Measurements from ENCODE around the gene TNFRSF6B.

Gene TNFRSF6B

DNA sequence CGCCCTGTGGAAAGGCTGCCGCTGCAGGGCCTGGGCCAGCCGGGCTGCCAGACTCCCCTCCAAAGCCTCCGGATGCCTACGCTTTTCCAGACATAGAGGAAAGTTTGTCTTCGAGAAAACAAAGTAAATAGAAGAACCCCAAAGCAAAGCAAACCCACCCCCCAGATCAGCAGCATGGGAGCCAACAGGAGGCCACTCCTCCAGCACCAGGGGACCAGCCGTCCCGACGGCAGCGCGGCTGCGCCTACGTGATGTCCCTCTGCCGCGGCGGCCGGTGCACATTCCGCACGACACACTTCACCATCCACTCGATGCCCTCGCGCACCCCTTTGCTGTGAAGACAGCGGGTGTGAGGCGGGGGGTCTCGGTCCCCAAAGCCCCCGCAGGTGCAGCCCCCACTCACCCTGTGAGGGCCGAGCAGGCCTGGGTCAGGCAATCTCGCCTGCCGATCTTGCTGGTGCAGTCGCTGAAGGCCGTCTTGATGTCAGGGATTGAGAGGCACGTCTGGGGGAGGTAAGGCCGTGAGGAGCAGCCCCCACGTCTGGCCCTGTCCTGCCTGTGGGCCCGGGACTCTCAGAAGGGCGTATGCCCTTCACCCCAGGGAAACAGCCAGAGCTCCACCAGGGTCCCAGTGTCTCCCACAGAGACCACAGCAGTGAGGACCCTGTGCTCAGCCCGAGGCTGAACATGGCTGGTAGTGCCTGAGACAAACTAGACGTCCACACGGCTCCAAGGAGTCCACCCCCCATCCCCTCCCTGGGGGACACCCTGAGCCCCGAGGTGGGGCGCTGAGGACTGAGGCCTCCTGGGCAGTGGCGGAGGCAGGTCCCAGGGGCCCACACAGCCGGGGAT, 4.0 kb downstream of the TNFRSF6B start:
- peak; percentile 7 for DNase-seq (ENCODE audit: extremely low spot score)
- TF ChIP-seq TARDBP (IDR thresholded peaks at IDR 0.05) (no peak), ARNT (IDR thresholded peaks at IDR 0.05) (no peak), ZNF384 (IDR thresholded peaks at IDR 0.05) (no peak), FOXK2 (IDR thresholded peaks at IDR 0.05) (no peak), NFRKB (IDR thresholded peaks at IDR 0.05) (no peak), LEF1 (IDR thresholded peaks at IDR 0.05; ENCODE audit: borderline replicate concordance) (no peak), BHLHE40 (IDR thresholded peaks at IDR 0.05; ENCODE audit: borderline replicate concordance) (no peak), FOXA1 (IDR thresholded peaks at IDR 0.05) (no peak), ELF4 (IDR thresholded peaks at IDR 0.05) (no peak), HDGF (IDR thresholded peaks at IDR 0.05; ENCODE audit: borderline replicate concordance) (no peak), SP1 (IDR thresholded peaks at IDR 0.05) (no peak), L3MBTL2 (conservative IDR thresholded peaks at IDR 0.05) (no peak), SUZ12 (IDR thresholded peaks at IDR 0.05) (no peak), CTBP1 (IDR thresholded peaks at IDR 0.05; ENCODE audit: borderline replicate concordance) (no peak), FOXM1 (IDR thresholded peaks at IDR 0.05; ENCODE audit: borderline replicate concordance) (no peak)
- TF ChIP-seq, protein P1, sequence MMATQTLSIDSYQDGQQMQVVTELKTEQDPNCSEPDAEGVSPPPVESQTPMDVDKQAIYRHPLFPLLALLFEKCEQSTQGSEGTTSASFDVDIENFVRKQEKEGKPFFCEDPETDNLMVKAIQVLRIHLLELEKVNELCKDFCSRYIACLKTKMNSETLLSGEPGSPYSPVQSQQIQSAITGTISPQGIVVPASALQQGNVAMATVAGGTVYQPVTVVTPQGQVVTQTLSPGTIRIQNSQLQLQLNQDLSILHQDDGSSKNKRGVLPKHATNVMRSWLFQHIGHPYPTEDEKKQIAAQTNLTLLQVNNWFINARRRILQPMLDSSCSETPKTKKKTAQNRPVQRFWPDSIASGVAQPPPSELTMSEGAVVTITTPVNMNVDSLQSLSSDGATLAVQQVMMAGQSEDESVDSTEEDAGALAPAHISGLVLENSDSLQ (IDR thresholded peaks at IDR 0.05) = no peak
- CTCF ChIA-PET = no interaction called here
- POLR2A ChIA-PET = interaction anchor here (1.0 kb wide), 1 partner anchor 47 kb away, joined by 3 read pairs; the partner anchor contains the start of gene STMN3

DNA sequence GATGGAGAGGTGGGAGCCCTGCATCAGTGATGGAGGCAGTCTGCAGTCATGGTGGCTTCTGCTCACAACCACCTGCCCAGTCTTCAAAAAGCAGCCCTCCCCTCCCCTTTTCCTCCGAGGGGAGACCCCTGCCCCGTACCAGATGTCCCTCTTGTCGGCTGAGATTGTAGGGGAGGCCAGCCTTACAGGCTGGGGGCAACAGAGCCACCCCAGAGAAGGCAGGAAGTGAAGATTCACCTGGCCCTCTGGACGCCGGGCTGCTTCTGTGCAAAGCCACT, 4.5 kb downstream of the TNFRSF6B start:
- DNase-seq (ENCODE audit: extremely low spot score) = peak; percentile 4
- TF ChIP-seq BHLHE40 (IDR thresholded peaks at IDR 0.05; ENCODE audit: borderline replicate concordance) (no peak), HDGF (IDR thresholded peaks at IDR 0.05; ENCODE audit: borderline replicate concordance) (no peak), SP1 (IDR thresholded peaks at IDR 0.05) (no peak), FOXM1 (IDR thresholded peaks at IDR 0.05; ENCODE audit: borderline replicate concordance) (no peak), SUZ12 (IDR thresholded peaks at IDR 0.05) (no peak), ZNF384 (IDR thresholded peaks at IDR 0.05) (no peak), ARNT (IDR thresholded peaks at IDR 0.05) (no peak), FOXK2 (IDR thresholded peaks at IDR 0.05) (no peak), L3MBTL2 (conservative IDR thresholded peaks at IDR 0.05) (no peak)
- CTCF ChIA-PET = no interaction called here
- POLR2A ChIA-PET = interaction anchor here (1.0 kb wide), 1 partner anchor 48 kb away, joined by 3 read pairs; the partner anchor contains the start of gene STMN3

DNA sequence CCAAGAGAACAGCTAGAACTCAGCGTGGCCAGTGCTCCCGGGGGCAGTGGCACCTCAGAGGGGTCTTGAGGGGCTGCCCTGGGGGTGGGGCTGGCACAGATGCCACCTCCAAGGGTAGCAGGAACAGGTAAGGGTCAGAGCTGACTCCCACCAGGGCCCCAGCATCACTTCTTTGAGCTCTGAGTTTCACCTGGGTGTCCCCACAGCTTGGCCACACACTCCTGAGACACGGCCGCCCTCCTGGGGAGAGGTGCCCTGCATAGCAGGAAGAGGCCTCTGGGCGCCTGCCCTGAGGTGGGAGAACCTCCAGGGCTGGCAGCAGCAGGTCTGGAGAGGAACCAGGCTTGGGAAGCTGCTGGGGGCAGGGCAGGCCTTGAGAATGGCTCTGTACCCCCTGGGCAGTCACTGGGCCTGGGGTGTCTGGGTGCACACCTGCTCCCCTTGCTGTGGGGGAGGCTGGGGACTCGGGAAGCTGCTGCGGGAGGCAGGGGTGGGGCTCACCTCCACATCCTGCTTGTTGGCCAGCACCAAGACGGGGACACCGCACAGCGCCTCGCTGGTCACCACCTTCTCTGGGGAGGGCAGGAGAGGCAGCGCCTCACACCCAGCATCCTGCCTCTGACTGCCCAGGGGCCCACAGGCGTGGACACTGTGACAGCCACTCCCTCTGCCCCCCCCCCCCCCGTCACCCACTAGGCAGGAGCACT, 5.0 kb downstream of the TNFRSF6B start:
- ChIA-PET POLR2A (interaction anchor here (1.0 kb wide), 1 partner anchor 48 kb away, joined by 3 read pairs; the partner anchor contains the start of gene STMN3), CTCF (no interaction called here)
- DNase-seq (ENCODE audit: extremely low spot score) = peak; percentile 4
- no peak for TF ChIP-seq CTBP1 (IDR thresholded peaks at IDR 0.05; ENCODE audit: borderline replicate concordance)
- TF ChIP-seq SP1 (IDR thresholded peaks at IDR 0.05) = no peak
- no peak for TF ChIP-seq BHLHE40 (IDR thresholded peaks at IDR 0.05; ENCODE audit: borderline replicate concordance)
- TF ChIP-seq FOXM1 (IDR thresholded peaks at IDR 0.05; ENCODE audit: borderline replicate concordance) = no peak
- TF ChIP-seq, protein P1 (IDR thresholded peaks at IDR 0.05) = no peak
- no peak for TF ChIP-seq ELF4 (IDR thresholded peaks at IDR 0.05)
- TF ChIP-seq ARNT (IDR thresholded peaks at IDR 0.05) = no peak
- no peak for TF ChIP-seq HDGF (IDR thresholded peaks at IDR 0.05; ENCODE audit: borderline replicate concordance)
- no peak for TF ChIP-seq SUZ12 (IDR thresholded peaks at IDR 0.05)
- no peak for TF ChIP-seq LEF1 (IDR thresholded peaks at IDR 0.05; ENCODE audit: borderline replicate concordance)
- no peak for TF ChIP-seq NFRKB (IDR thresholded peaks at IDR 0.05)
- TF ChIP-seq ZNF384 (IDR thresholded peaks at IDR 0.05) = no peak
- TF ChIP-seq L3MBTL2 (conservative IDR thresholded peaks at IDR 0.05) = no peak
- TF ChIP-seq TARDBP (IDR thresholded peaks at IDR 0.05) = no peak
- TF ChIP-seq FOXA1 (IDR thresholded peaks at IDR 0.05) = no peak
- TF ChIP-seq FOXK2 (IDR thresholded peaks at IDR 0.05) = no peak

DNA sequence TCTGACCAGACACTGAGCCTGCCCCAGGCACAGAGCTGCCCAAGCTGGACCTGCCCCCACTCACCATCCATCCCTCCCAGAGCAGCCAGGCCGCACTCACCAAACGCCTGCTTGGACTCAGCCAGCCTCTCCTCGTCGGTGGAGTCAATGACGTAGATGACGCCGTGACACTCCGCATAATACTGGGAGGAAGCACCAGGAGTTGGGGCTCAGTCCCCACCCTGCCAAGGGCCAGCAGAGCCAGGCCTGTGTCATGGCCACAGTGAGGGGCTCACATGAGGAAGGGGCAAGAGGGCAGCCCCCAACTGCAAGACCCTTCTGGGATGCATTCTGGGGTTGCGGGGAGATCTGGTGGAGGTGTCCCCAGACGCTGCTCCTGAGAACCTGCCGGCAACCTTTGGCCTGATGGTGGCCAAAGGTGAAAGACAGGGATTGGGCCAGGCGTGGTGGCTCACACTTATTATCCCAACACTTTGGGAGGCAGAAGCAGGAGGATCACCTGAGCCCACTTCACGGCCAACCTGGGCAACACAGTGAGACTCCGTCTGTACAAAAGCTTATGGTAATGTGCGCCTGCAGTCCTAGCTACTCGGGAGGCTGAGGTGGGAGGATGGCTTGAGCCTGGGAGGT, 5.7 kb downstream of the TNFRSF6B start:
- no peak for TF ChIP-seq FOXK2 (IDR thresholded peaks at IDR 0.05)
- TF ChIP-seq CTBP1 (IDR thresholded peaks at IDR 0.05; ENCODE audit: borderline replicate concordance) = no peak
- TF ChIP-seq NFRKB (IDR thresholded peaks at IDR 0.05) = no peak
- no peak for TF ChIP-seq LEF1 (IDR thresholded peaks at IDR 0.05; ENCODE audit: borderline replicate concordance)
- POLR2A ChIA-PET = interaction anchor here (1.5 kb wide), 1 partner anchor 8 kb away, joined by 5 read pairs; no protein-coding TSS in a partner anchor
- peak; percentile 4 for DNase-seq (ENCODE audit: extremely low spot score)
- CTCF ChIA-PET = no interaction called here

DNA sequence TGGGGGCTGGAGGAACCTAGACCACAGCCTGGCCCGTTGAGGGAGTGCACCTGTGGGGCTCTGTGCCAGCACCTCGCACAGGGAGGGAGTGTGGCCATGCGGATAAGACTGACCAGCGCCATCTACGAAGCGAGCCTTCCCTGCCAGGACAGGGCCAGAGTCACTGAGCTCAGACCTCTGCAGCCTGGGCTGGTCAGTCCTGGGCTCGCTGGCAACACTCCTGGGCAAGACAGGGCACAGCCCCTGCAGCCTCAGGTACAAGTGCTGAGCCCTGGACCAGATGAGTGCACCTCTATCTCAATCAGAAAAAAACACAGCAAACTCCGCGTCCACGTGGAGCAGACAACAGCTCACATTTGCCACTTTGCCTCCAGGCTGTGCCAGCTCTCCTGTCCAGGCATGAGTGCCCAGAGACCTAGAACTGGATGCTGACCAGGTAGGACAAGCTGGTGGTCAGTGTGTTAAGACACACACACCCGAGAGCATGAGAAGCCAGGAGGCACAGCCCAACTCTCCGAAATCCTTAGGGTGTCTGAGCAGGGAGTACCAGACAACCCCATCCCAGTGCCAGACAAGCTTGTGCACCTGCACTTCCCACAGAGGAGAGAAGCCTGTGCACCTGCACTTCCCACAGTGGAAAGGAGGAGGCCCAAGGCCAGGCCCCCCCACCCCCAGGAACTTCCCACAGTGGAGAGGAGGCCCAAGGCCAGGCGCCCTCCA, 6.5 kb downstream of the TNFRSF6B start:
- POLR2A ChIA-PET = interaction anchor here (1.5 kb wide), 1 partner anchor 9 kb away, joined by 5 read pairs; no protein-coding TSS in a partner anchor
- peak; percentile 2 for DNase-seq (ENCODE audit: extremely low spot score)
- TF ChIP-seq SUZ12 (IDR thresholded peaks at IDR 0.05) (no peak), LEF1 (IDR thresholded peaks at IDR 0.05; ENCODE audit: borderline replicate concordance) (no peak), L3MBTL2 (conservative IDR thresholded peaks at IDR 0.05) (no peak), ELF4 (IDR thresholded peaks at IDR 0.05) (no peak), ZNF384 (IDR thresholded peaks at IDR 0.05) (no peak), FOXM1 (IDR thresholded peaks at IDR 0.05; ENCODE audit: borderline replicate concordance) (no peak), ARNT (IDR thresholded peaks at IDR 0.05) (no peak), BHLHE40 (IDR thresholded peaks at IDR 0.05; ENCODE audit: borderline replicate concordance) (no peak), NFRKB (IDR thresholded peaks at IDR 0.05) (no peak), HDGF (IDR thresholded peaks at IDR 0.05; ENCODE audit: borderline replicate concordance) (no peak), FOXA1 (IDR thresholded peaks at IDR 0.05) (no peak), FOXK2 (IDR thresholded peaks at IDR 0.05) (no peak), TARDBP (IDR thresholded peaks at IDR 0.05) (no peak), CTBP1 (IDR thresholded peaks at IDR 0.05; ENCODE audit: borderline replicate concordance) (no peak), SP1 (IDR thresholded peaks at IDR 0.05) (no peak)
- TF ChIP-seq, protein P1 (IDR thresholded peaks at IDR 0.05) = no peak
- CTCF ChIA-PET = no interaction called here

Measured in HEK293T (cell line).